ENCODE results near the gene PCSK4.

The PCSK4 gene

GRCh38 chr19:1456121-1456900, 33.8 kb downstream of the PCSK4 start:
- H3K9me3 ChIP-seq (ENCODE audit: control insufficient read depth, low read length): no peaks in the 10 kb centered on the region

GRCh38 chr19:1455336-1456120, 34.6 kb downstream of the PCSK4 start:
- H3K4me1 ChIP-seq: peaks cover 3% of the 10 kb centered on the region
- H3K27ac ChIP-seq: no peak overlapping the region
- H3K4me2 ChIP-seq (ENCODE audit: low read length): no peak overlapping the region
- H2AFZ ChIP-seq: no peak overlapping the region
- H3K36me3 ChIP-seq (ENCODE audit: control insufficient read depth, insufficient read depth, low read length): no peaks in the 10 kb centered on the region
- TF ChIP-seq CTCF (IDR thresholded peaks at IDR 0.05): no peak
- no peaks in the 10 kb centered on the region for H3K9me3 ChIP-seq (ENCODE audit: control insufficient read depth, low read length)
- H3K27me3 ChIP-seq (ENCODE audit: control insufficient read depth, insufficient read depth, low read length): peaks cover 10% of the 10 kb centered on the region
- no peak overlapping the region for H3K4me3 ChIP-seq (ENCODE audit: low read depth, low read length)
- H3K9ac ChIP-seq: no peak overlapping the region
- no peaks in the 10 kb centered on the region for H3K79me2 ChIP-seq

More at GRCh38 chr19:1456121-1456900, 33.8 kb downstream of the PCSK4 start:
- no peak overlapping the region for H3K4me2 ChIP-seq (ENCODE audit: low read length)
- peaks cover 3% of the 10 kb centered on the region for H3K4me1 ChIP-seq
- H3K27ac ChIP-seq: no peak overlapping the region
- no peak overlapping the region for H2AFZ ChIP-seq
- peaks cover 8% of the 10 kb centered on the region for H3K27me3 ChIP-seq (ENCODE audit: control insufficient read depth, insufficient read depth, low read length)
- no peaks in the 10 kb centered on the region for H3K79me2 ChIP-seq
- no peaks in the 10 kb centered on the region for H3K36me3 ChIP-seq (ENCODE audit: control insufficient read depth, insufficient read depth, low read length)
- no peak for TF ChIP-seq CTCF (IDR thresholded peaks at IDR 0.05)
- no peak overlapping the region for H3K4me3 ChIP-seq (ENCODE audit: low read depth, low read length)
- no peak overlapping the region for H3K9ac ChIP-seq

- H3K27me3 ChIP-seq (ENCODE audit: control insufficient read depth, insufficient read depth, low read length): peaks cover 13% of the 10 kb centered on the region
- no peak overlapping the region for H3K27ac ChIP-seq
- TF ChIP-seq CTCF (IDR thresholded peaks at IDR 0.05): no peak
Observed at GRCh38 chr19:1455002-1455335, 35.2 kb downstream of the PCSK4 start.

GRCh38 chr19:1453525-1454364, 36.4 kb downstream of the PCSK4 start:
- no peaks in the 10 kb centered on the region for H3K9me3 ChIP-seq (ENCODE audit: control insufficient read depth, low read length)
- H3K27me3 ChIP-seq (ENCODE audit: control insufficient read depth, insufficient read depth, low read length): peaks cover 17% of the 10 kb centered on the region
- no peak overlapping the region for H3K27ac ChIP-seq
- no peak overlapping the region for H2AFZ ChIP-seq
- peaks cover 3% of the 10 kb centered on the region for H3K4me1 ChIP-seq
- H3K36me3 ChIP-seq (ENCODE audit: control insufficient read depth, insufficient read depth, low read length): no peaks in the 10 kb centered on the region
- TF ChIP-seq CTCF (IDR thresholded peaks at IDR 0.05): no peak
- H3K9ac ChIP-seq: no peak overlapping the region
- H3K79me2 ChIP-seq: no peaks in the 10 kb centered on the region
- H3K4me3 ChIP-seq (ENCODE audit: low read depth, low read length): no peak overlapping the region
- no peak overlapping the region for H3K4me2 ChIP-seq (ENCODE audit: low read length)

More at GRCh38 chr19:1455002-1455335, 35.2 kb downstream of the PCSK4 start:
- H3K4me1 ChIP-seq: peaks cover 3% of the 10 kb centered on the region
- H3K4me3 ChIP-seq (ENCODE audit: low read depth, low read length): no peak overlapping the region
- no peak overlapping the region for H3K9ac ChIP-seq
- no peaks in the 10 kb centered on the region for H3K36me3 ChIP-seq (ENCODE audit: control insufficient read depth, insufficient read depth, low read length)
- H3K9me3 ChIP-seq (ENCODE audit: control insufficient read depth, low read length): no peaks in the 10 kb centered on the region
- no peak overlapping the region for H2AFZ ChIP-seq
- no peaks in the 10 kb centered on the region for H3K79me2 ChIP-seq
- no peak overlapping the region for H3K4me2 ChIP-seq (ENCODE audit: low read length)
